K562 (cell line): Measurements from ENCODE around the gene ZNF775. TPM values are rescaled to one million over a fixed set of nuclear protein-coding genes. Genes with fewer than 3 reads are reported as not detected.

ENCODE experiments used
- ATAC-seq: fragments of 200-7000 bp; cut with Tn5 transposase; 3 replicates; pipeline ENCODE4 v1.9.1; 2020; ENCODE audit warnings: moderate library complexity
- BruUV-seq: library from RNA; stranded (reverse); fragments of 400-500 nt; replicated peaks from 2 replicates; lab custom pipeline; 2021; lab: Mats Ljungman, UMichigan
- CTCF ChIA-PET: fragments of 300-600 bp; formaldehyde crosslinking; extraction: SDS; loops from one replicate; lab custom pipeline; 2021; ENCODE audit warnings: low intra/inter-chr PET ratio; lab: Yijun Ruan, JAX
- POLR2A ChIA-PET: fragments of 300-600, 350-650 bp; sonication (Branson Sonifier 250); formaldehyde crosslinking; extraction: SDS; loops from one replicate; lab custom pipeline; 2021; ENCODE audit warnings: antibody characterized with exemption, inconsistent platforms; lab: Yijun Ruan, JAX
- DNase-seq, 4 experiments: peaks; one replicate each; pipeline versions ENCODE4 v3.0.0 to v3.0.0-alpha.2; 2011 to 2018; ENCODE audit warnings: low spot score in 3 of 4, mixed read lengths in 3 of 4; ENCODE audit errors: extremely low read depth in 1 of 4
- FAIRE-seq: peaks from 2 replicates; lab custom pipeline; 2011; peaks lifted over from hg19 to GRCh38; lab: Jason Lieb, UNC
- H2AFZ ChIP-seq: 2 replicates; pipeline ENCODE4 v1.6.0; 2011; ENCODE audit warnings: low read depth, low read length, control low read depth, inconsistent platforms
- H3K27ac ChIP-seq: fragments of 200-600 bp; 3 replicates; pipeline ENCODE4 v1.8.0; 2011; ENCODE audit warnings: low read depth, mild to moderate bottlenecking, control low read depth, inconsistent platforms, low read length, moderate library complexity, mixed read lengths; ENCODE audit errors: extremely low read depth
- H3K27me3 ChIP-seq, 2 experiments: fragments of 300-600 bp in 1 of 2; 2 replicates in 1 of 2; 3 replicates in 1 of 2; pipeline versions ENCODE4 v1.6.0 to v1.8.0; 2011; ENCODE audit warnings: inconsistent platforms in 2 of 2, low read length in 2 of 2, mild to moderate bottlenecking in 1 of 2, mixed read lengths in 1 of 2, moderate library complexity in 1 of 2; ENCODE audit not compliant: control insufficient read depth in 2 of 2, insufficient read depth in 2 of 2
- H3K36me3 ChIP-seq: fragments of 300-600 bp; 3 replicates; pipeline ENCODE4 v1.8.0; 2011; ENCODE audit warnings: mild to moderate bottlenecking, low read length, inconsistent platforms; ENCODE audit not compliant: control insufficient read depth, insufficient read depth
- H3K4me1 ChIP-seq, 2 experiments: fragments of 200-600 bp in 1 of 2; replicated peaks in 1 of 2; 2 replicates in 1 of 2; 3 replicates in 1 of 2; pipeline versions ENCODE4 v1.5.1 to v1.8.0; 2011; ENCODE audit warnings: inconsistent platforms in 2 of 2, low read length in 2 of 2, mild to moderate bottlenecking in 1 of 2, mixed read lengths in 1 of 2, moderate library complexity in 1 of 2; ENCODE audit not compliant: control insufficient read depth in 2 of 2, insufficient read depth in 2 of 2
- H3K4me2 ChIP-seq: 2 replicates; pipeline ENCODE4 v1.6.1; 2011; ENCODE audit warnings: low read length, control low read depth, inconsistent platforms, mixed read lengths; ENCODE audit not compliant: insufficient read depth
- H3K4me3 ChIP-seq: fragments of 200-600 bp; sonication (generic), shearing (Covaris generic); 2 replicates; pipeline ENCODE4 v1.5.1; 2016; ENCODE audit warnings: control low read depth, inconsistent platforms
- H3K79me2 ChIP-seq: fragments of 200-600 bp; 3 replicates; pipeline ENCODE4 v1.8.0; 2011; ENCODE audit warnings: low read length, inconsistent platforms; ENCODE audit not compliant: control insufficient read depth, insufficient read depth
- H3K9ac ChIP-seq, 2 experiments: 2 replicates each; pipeline versions ENCODE4 v1.6.0 to v1.6.1; 2011; ENCODE audit warnings: low read depth in 2 of 2, low read length in 2 of 2, control low read depth in 1 of 2, inconsistent platforms in 1 of 2, mild to moderate bottlenecking in 1 of 2, mixed read lengths in 1 of 2; ENCODE audit not compliant: insufficient read depth in 1 of 2
- H3K9me1 ChIP-seq: one replicate; pipeline ENCODE4 v1.6.0; 2011; ENCODE audit warnings: inconsistent platforms, mild to moderate bottlenecking, low read length, moderate library complexity; ENCODE audit not compliant: control insufficient read depth, insufficient read depth
- H3K9me3 ChIP-seq: replicated peaks from 2 replicates; pipeline ENCODE4 v1.5.1; 2011; ENCODE audit warnings: low read depth, low read length, inconsistent platforms; ENCODE audit not compliant: control insufficient read depth, insufficient read depth
- H4K20me1 ChIP-seq: replicated peaks from 2 replicates; pipeline ENCODE4 v1.6.1; 2011; ENCODE audit warnings: low read length, inconsistent platforms, mixed read lengths; ENCODE audit not compliant: control insufficient read depth, insufficient read depth
- AFF4 ChIP-seq: sonication (generic); formaldehyde crosslinking; IDR thresholded peaks from 2 replicates; pipeline ENCODE4 v1.8.0; 2023; ENCODE audit warnings: mild to moderate bottlenecking, missing genetic modification reagents
- ATF1 ChIP-seq, 2 experiments: fragments of 450-650 bp in 1 of 2; IDR thresholded peaks; 2 replicates each; pipeline ENCODE4 v1.6.1; 2016; ENCODE audit warnings: missing compliant biosample characterization in 1 of 2, missing genetic modification characterization in 1 of 2
- JUND ChIP-seq, 2 experiments: IDR thresholded peaks; 2 replicates in 1 of 2; 3 replicates in 1 of 2; pipeline ENCODE4 v1.6.1; 2011; ENCODE audit warnings: borderline replicate concordance in 2 of 2, low read depth in 2 of 2, low read length in 2 of 2, improper control_type of control experiment in 1 of 2, missing biosample characterization in 1 of 2, missing genetic modification characterization in 1 of 2, missing genetic modification reagents in 1 of 2
- MEF2D ChIP-seq: conservative IDR thresholded peaks from 2 replicates; pipeline ENCODE4 v1.6.1; 2016; ENCODE audit warnings: low read depth, missing genetic modification characterization, missing compliant biosample characterization
- POLR2H ChIP-seq: IDR thresholded peaks from 2 replicates; pipeline ENCODE4 v1.6.1; 2016; ENCODE audit warnings: missing genetic modification characterization, low read depth, mild to moderate bottlenecking, control low read depth, missing compliant biosample characterization, moderate library complexity
- PTTG1 ChIP-seq: fragments of 450-650 bp; IDR thresholded peaks from 2 replicates; pipeline ENCODE4 v1.6.1; 2016; ENCODE audit warnings: low read depth, mild to moderate bottlenecking, missing genetic modification characterization, missing compliant biosample characterization
- RBFOX2 ChIP-seq: fragments of 200-400 bp; formaldehyde crosslinking; IDR thresholded peaks from 2 replicates; pipeline ENCODE4 v1.6.1; 2017; ENCODE audit warnings: low read depth, mild to moderate bottlenecking, low read length, moderate library complexity
- ZNF23 ChIP-seq: fragments of 250-450 bp; sonication (Bioruptor Pico); IDR thresholded peaks from 2 replicates; pipeline ENCODE4 v1.4.0; 2020; ENCODE audit warnings: mild to moderate bottlenecking
- ZNF586 ChIP-seq: fragments of 450-650 bp; formaldehyde crosslinking; conservative IDR thresholded peaks from 2 replicates; pipeline ENCODE4 v1.4.0; 2020; ENCODE audit warnings: mild to moderate bottlenecking, moderate library complexity
- WGBS: fragments of 100-300 bp; shearing (Covaris generic); methylation state at CpG from one replicate; pipeline ENCODE4 v1.1.6; 2016; ENCODE audit warnings: low coverage, mixed read lengths; ENCODE audit not compliant: insufficient coverage; ENCODE audit errors: missing lambda C conversion rate; 5-methylcytosine and 5-hydroxymethylcytosine counted together
- in situ Hi-C: fragments of 300-500 bp; cut with MboI; formaldehyde crosslinking; loops from 4 replicates; pipeline ENCODE4 v1.15.0; 2018; ENCODE audit warnings: inconsistent platforms, mixed read lengths
- intact Hi-C: fragments of 100-400 bp; cut with micrococcal nuclease; formaldehyde crosslinking; loops from 2 replicates; pipeline ENCODE4 v1.14.2; 2022
- polyA plus RNA-seq, 8 experiments: library from polyadenylated mRNA; depleted of rRNA in 4 of 8; stranded (reverse) in 5 of 8; unstranded in 3 of 8; fragments of >200 nt; fragmentation: Nextera tagmentation in 2 of 8; fragmentation: Illumina TruSeq in 1 of 8; extraction: Ambion mirVana in 2 of 8; extraction: Trizol in 1 of 8; gene quantifications; 2 replicates each; pipeline versions ENCODE4 v1.2.1 to v1.2.3, GENCODE V29; 2011 to 2014; ENCODE audit warnings: inconsistent platforms in 1 of 8, missing spikeins in 1 of 8
- total RNA-seq, 7 experiments: library from RNA; depleted of rRNA in 6 of 7; stranded (reverse); fragments of >200 nt in 6 of 7; fragmentation: Illumina TruSeq in 2 of 7; extraction: Trizol in 2 of 7; gene quantifications; 2 replicates each; pipeline versions ENCODE4 v1.2.1 to v1.2.3, GENCODE V29; 2011 to 2021; ENCODE audit warnings: low replicate concordance in 1 of 7
- TF ChIP-seq, protein P1 (sequence below), 2 experiments: fragments of 450-650 bp; IDR thresholded peaks; 2 replicates each; pipeline ENCODE4 v1.6.1; 2018; ENCODE audit warnings: mild to moderate bottlenecking in 2 of 2, low read depth in 1 of 2; ENCODE audit not compliant: partially characterized antibody in 2 of 2

Gene ZNF775
- total and polyA plus RNA-seq, 9 of the 15 experiments (the other 6 are each of a cell fraction or from before 2014, with no cell fraction given), result 0.04 to 18.7 (median 4.9) TPM

GRCh38 chr7:150444674-150445365 lies 65.7 kb downstream of the ZNF775 start:
- H3K4me3 ChIP-seq, result no peak overlapping the region
- H3K27ac ChIP-seq, result no peak overlapping the region
- no peaks in the 10 kb centered on the region for H3K36me3 ChIP-seq
- ChIA-PET POLR2A (interaction anchor here (1.0 to 5.5 kb wide), 2 partner anchors 12 to 297 kb away, joined by 3 to 29 read pairs; no protein-coding TSS in a partner anchor), CTCF (no interaction called here)
- intact Hi-C loops (loop anchor here (5.0 kb wide), 2 partner anchors 37 to 122 kb away; partner anchors contain the start of gene GIMAP4), in situ Hi-C loops (no loop called here)
- no peaks in the 10 kb centered on the region for H3K9me1 ChIP-seq
- H3K9me3 ChIP-seq, result peaks cover 12% of the 10 kb centered on the region
- TF ChIP-seq AFF4 (CRISPR knock-in tag), result no peak
- no peak for TF ChIP-seq RBFOX2
- TF ChIP-seq PTTG1 (tag), result no peak
- TF ChIP-seq ZNF23 (CRISPR knock-in tag), result no peak
- TF ChIP-seq ZNF586 (CRISPR knock-in tag), result no peak
- TF ChIP-seq, protein P1, sequence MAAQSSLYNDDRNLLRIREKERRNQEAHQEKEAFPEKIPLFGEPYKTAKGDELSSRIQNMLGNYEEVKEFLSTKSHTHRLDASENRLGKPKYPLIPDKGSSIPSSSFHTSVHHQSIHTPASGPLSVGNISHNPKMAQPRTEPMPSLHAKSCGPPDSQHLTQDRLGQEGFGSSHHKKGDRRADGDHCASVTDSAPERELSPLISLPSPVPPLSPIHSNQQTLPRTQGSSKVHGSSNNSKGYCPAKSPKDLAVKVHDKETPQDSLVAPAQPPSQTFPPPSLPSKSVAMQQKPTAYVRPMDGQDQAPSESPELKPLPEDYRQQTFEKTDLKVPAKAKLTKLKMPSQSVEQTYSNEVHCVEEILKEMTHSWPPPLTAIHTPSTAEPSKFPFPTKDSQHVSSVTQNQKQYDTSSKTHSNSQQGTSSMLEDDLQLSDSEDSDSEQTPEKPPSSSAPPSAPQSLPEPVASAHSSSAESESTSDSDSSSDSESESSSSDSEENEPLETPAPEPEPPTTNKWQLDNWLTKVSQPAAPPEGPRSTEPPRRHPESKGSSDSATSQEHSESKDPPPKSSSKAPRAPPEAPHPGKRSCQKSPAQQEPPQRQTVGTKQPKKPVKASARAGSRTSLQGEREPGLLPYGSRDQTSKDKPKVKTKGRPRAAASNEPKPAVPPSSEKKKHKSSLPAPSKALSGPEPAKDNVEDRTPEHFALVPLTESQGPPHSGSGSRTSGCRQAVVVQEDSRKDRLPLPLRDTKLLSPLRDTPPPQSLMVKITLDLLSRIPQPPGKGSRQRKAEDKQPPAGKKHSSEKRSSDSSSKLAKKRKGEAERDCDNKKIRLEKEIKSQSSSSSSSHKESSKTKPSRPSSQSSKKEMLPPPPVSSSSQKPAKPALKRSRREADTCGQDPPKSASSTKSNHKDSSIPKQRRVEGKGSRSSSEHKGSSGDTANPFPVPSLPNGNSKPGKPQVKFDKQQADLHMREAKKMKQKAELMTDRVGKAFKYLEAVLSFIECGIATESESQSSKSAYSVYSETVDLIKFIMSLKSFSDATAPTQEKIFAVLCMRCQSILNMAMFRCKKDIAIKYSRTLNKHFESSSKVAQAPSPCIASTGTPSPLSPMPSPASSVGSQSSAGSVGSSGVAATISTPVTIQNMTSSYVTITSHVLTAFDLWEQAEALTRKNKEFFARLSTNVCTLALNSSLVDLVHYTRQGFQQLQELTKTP (IDR thresholded peaks at IDR 0.05; ENCODE audit: low read depth in 1 of 2, partially characterized antibody in 2 of 2), result no peak
- TF ChIP-seq ATF1 (CRISPR knock-in tag; IDR thresholded peaks at IDR 0.05), result no peak
- TF ChIP-seq ATF1 (tag; IDR thresholded peaks at IDR 0.05), result no peak
- no peak for TF ChIP-seq POLR2H (tag)
- TF ChIP-seq JUND (IDR thresholded peaks at IDR 0.05; ENCODE audit: borderline replicate concordance, low read depth, low read length), result no peak
- TF ChIP-seq JUND (tag; IDR thresholded peaks at IDR 0.05; ENCODE audit: borderline replicate concordance, low read depth, low read length), result no peak
- TF ChIP-seq MEF2D (tag), result no peak
- H3K4me2 ChIP-seq, result no peak overlapping the region
- ATAC-seq (no peak), FAIRE-seq (no peak), DNase-seq (no peak)
- H3K27me3 ChIP-seq, result peaks cover 50 to 70% of the 10 kb centered on the region in 2 experiments; a peak in 4 of 5 replicates
- 3% methylated on average over 7 of the region's 7 CpGs for WGBS
- H4K20me1 ChIP-seq, result no peaks in the 10 kb centered on the region
- peaks cover 0 to 6% of the 10 kb centered on the region in 2 experiments; a peak in 3 of 5 replicates for H3K4me1 ChIP-seq
- no peak overlapping the region for H3K9ac ChIP-seq
- H3K79me2 ChIP-seq, result no peaks in the 10 kb centered on the region
- H2AFZ ChIP-seq, result no peak overlapping the region
- BruUV-seq, result no TSS peak
